Heart left ventricle (tissue), 16 donors: ENCODE measurements around the gene SYCP2L. TPM values are rescaled to one million over a fixed set of nuclear protein-coding genes. Genes with fewer than 3 reads are reported as not detected.

Source experiments
- ATAC-seq, 4 donors: fragments of 200-7000 bp; cut with Tn5 transposase; one replicate each; pipeline ENCODE4 v1.9.1; 2020 to 2022; ENCODE audit warnings: moderate library complexity in 4 of 4, mild to moderate bottlenecking in 3 of 4, moderate number of reproducible peaks in 1 of 4
- DNase-seq, 5 donors: peaks; one replicate each; pipeline ENCODE4 v3.0.0-alpha.2; 2020
- H3K27ac ChIP-seq, 12 donors: fragments of 200-600 bp; sonication (generic) in 4 of 12; one replicate each; pipeline versions ENCODE4 v1.5.0 to v1.8.0; 2016 to 2022; ENCODE audit warnings: mild to moderate bottlenecking in 2 of 12
- H3K27me3 ChIP-seq, 9 donors: fragments of 200-600 bp; sonication (generic) in 2 of 9; one replicate each; pipeline versions ENCODE4 v1.5.1 to v1.8.0; 2016 to 2022; ENCODE audit warnings: mild to moderate bottlenecking in 3 of 9
- H3K36me3 ChIP-seq, 9 donors: fragments of 200-600 bp; sonication (generic) in 2 of 9; one replicate each; pipeline versions ENCODE4 v1.5.0 to v1.8.0; 2018 to 2022; ENCODE audit warnings: mild to moderate bottlenecking in 2 of 9
- H3K4me1 ChIP-seq, 12 donors: fragments of 200-600 bp; sonication (generic) in 4 of 12; one replicate each; pipeline versions ENCODE4 v1.5.0 to v1.8.0; 2016 to 2022; ENCODE audit warnings: mild to moderate bottlenecking in 3 of 12
- H3K4me3 ChIP-seq, 12 donors: fragments of 200-600 bp; sonication (generic) in 4 of 12; one replicate each; pipeline versions ENCODE4 v1.5.0 to v1.8.0; 2017 to 2022; ENCODE audit warnings: mild to moderate bottlenecking in 9 of 12, moderate library complexity in 4 of 12
- H3K9me3 ChIP-seq, 12 donors: fragments of 200-600 bp; sonication (generic) in 4 of 12; one replicate each; pipeline versions ENCODE4 v1.5.0 to v1.8.0; 2016 to 2022; ENCODE audit warnings: mild to moderate bottlenecking in 1 of 12
- CTCF ChIP-seq, 12 donors: fragments of 200-600 bp; sonication (generic) in 4 of 12; IDR thresholded peaks; one replicate each; pipeline versions ENCODE4 v1.5.0 to v1.8.0; 2018 to 2022; ENCODE audit warnings: antibody characterized with exemption in 12 of 12, mild to moderate bottlenecking in 5 of 12
- POLR2A ChIP-seq, 2 donors: fragments of 450-650 bp; IDR thresholded peaks; one replicate each; pipeline ENCODE4 v1.6.1; 2017; ENCODE audit warnings: antibody characterized with exemption in 2 of 2, mild to moderate bottlenecking in 2 of 2, moderate library complexity in 2 of 2
- WGBS, 4 donors: extraction: QIAGEN DNeasy Blood & Tissue Kit in 2 of 4; methylation state at CpG; one replicate each; pipeline versions ENCODE4 v1.1.5 to v1.1.7; 2013 to 2018; 5-methylcytosine and 5-hydroxymethylcytosine counted together
- intact Hi-C, 10 donors: fragments of 100-400 bp; cut with DNase I; formaldehyde crosslinking; loops; one replicate each; pipeline versions ENCODE4 v1.11.1 to v1.14.2; 2022
- polyA plus RNA-seq, 2 donors: library from polyadenylated mRNA; stranded (reverse); fragments of 200-250 nt; gene quantifications; one replicate each; pipeline ENCODE4 v1.2.3, GENCODE V29; 2013
- total RNA-seq, 9 donors: library from RNA; depleted of rRNA in 2 of 9; stranded (reverse); fragments of >200 nt in 2 of 9; fragmentation: NEBNext Ultra II Directional in 3 of 9; extraction: Animal tissue kit (Norgen Biotek cat#: 25700) in 3 of 9; gene quantifications; one replicate each; pipeline versions ENCODE4 v1.1.0 to v1.2.4, GENCODE V29; 2016 to 2023
- donor health status: ischemic (EF 13 %, LVEDD 7.1; RV severe dilation, severe dysfunction).
- donor health status: healthy with polysubstance abuse.
- donor health status: DM: no; HTN: yes; CAD: no.
- donor health status: DM: no; HTN: no; CAD: no.
- donor health status: ischemic (EF 25% LVEDD 6.9; RV normal size, moderate dysfunction).
- donor health status: ischemic (EF 25% LVEDD 5.7; RV mildly dilated, moderate dysfunction).
- donor health status: healthy.
- donor health status: DM: yes; HTN: yes; CAD: no.
- donor health status: ischemic (EF 35%, LVEDD 5.7; RV mildly dilated, moderate dysfunction).
- donor health status: nonischemic (EF 11% LVEDD 7.7; RV severe dilation, severe dysfunction).
- donor health status: DM: yes; HTN: yes; CAD: no.
- donor health status: PGD.
- donor health status: ischemic (EF 29% LVEDD 5.4; RV normal size, mild dysfunction).
- donor health status: nonischemic (EF 23%, LVEDD 6.1; RV moderate dilation, normal function).

The SYCP2L gene
- total and polyA plus RNA-seq, 11 donors: 0.10 to 1.3 (median 0.50) TPM; not detected in 1

GRCh38 chr6:10961837-10962236 is 75.0 kb downstream of the SYCP2L start:
- H3K4me1 ChIP-seq: peaks cover 0 to 12% (median 0%) of the 10 kb centered on the region in 12 donors
- no peak overlapping the region for H3K27ac ChIP-seq
- DNase-seq (no peak), ATAC-seq (no peak)
- H3K9me3 ChIP-seq: peaks cover 0 to 16% (median 6%) of the 10 kb centered on the region in 12 donors
- H3K36me3 ChIP-seq: peaks cover 0 to 4% (median 0%) of the 10 kb centered on the region in 9 donors
- intact Hi-C loops: loop anchor here in 1 of 10 donors (5.0 kb wide), 1 partner anchor 45 kb away; no protein-coding TSS in a partner anchor
- no peaks in the 10 kb centered on the region for H3K27me3 ChIP-seq
- TF ChIP-seq CTCF (IDR thresholded peaks at IDR 0.05) (no peak), POLR2A (IDR thresholded peaks at IDR 0.05) (no peak)
- WGBS, 4 donors: 69 to 83% (median 79%) methylated on average over 3 of the region's 3 CpGs
- no peak overlapping the region for H3K4me3 ChIP-seq

DNA sequence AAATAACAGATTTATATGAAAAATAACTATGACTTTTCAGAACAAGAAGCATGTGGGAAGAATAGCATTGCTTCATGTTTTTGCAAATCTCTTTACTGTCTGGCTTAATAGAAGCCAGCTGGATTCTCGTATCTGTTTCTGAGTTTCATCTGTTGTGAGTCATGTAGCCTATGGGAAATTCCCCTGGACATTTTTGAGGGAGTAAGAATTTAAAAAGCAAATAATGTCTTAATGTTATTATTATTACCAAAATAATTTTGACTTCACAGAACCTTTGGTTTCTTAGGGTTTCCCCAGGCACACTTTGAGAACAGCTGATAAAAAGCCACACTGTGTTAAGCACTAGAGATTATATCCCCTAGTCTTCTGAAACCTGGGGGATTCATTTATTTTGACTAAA is 75.8 kb downstream of the SYCP2L start:
- TF ChIP-seq CTCF (IDR thresholded peaks at IDR 0.05) (no peak), POLR2A (IDR thresholded peaks at IDR 0.05) (no peak)
- Histone ChIP-seq H3K9me3 (peaks cover 0 to 22% (median 6%) of the 10 kb centered on the region in 12 donors), H3K27ac (no peak overlapping the region), H3K4me1 (peaks cover 0 to 12% (median 0%) of the 10 kb centered on the region in 12 donors), H3K4me3 (no peak overlapping the region), H3K36me3 (peaks cover 0 to 4% (median 0%) of the 10 kb centered on the region in 9 donors), H3K27me3 (no peaks in the 10 kb centered on the region)
- DNase-seq: no peak
- intact Hi-C loops: loop anchor here in 1 of 10 donors (5.0 kb wide), 1 partner anchor 45 kb away; no protein-coding TSS in a partner anchor
- 61 to 69% (median 65%) methylated on average over 1 of the region's 1 CpG for WGBS, 4 donors
- ATAC-seq: peak in 1 of 4 donors; percentile 50

DNA sequence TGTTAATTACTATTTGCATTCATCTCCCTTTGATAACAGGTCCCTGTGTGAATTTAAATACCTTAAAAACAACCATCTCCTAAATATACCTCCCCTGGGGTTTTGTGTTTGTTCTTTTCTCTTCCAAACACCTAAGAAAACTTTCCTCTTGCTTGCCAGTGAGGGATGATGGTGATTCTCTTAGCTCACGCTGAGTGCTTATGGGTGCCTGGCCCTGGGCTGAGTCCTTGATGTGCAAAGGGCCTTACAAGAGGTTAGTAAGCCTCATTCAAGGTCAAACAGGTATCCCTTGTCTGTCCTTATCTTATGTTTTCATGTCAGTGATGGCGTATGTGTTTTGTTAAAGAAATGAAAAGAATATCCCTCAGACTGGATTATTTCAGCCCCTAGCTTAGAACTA is 76.3 kb downstream of the SYCP2L start:
- no peak for TF ChIP-seq POLR2A (IDR thresholded peaks at IDR 0.05)
- no peak for TF ChIP-seq CTCF (IDR thresholded peaks at IDR 0.05)
- Histone ChIP-seq H3K9me3 (peaks cover 0 to 23% (median 6%) of the 10 kb centered on the region in 12 donors), H3K27ac (no peak overlapping the region), H3K36me3 (peaks cover 0 to 4% (median 0%) of the 10 kb centered on the region in 9 donors), H3K4me3 (no peak overlapping the region), H3K4me1 (peaks cover 0 to 12% (median 0%) of the 10 kb centered on the region in 12 donors), H3K27me3 (no peaks in the 10 kb centered on the region)
- ATAC-seq (no peak), DNase-seq (no peak)
- 45 to 74% (median 64%) methylated on average over 2 of the region's 2 CpGs for WGBS, 4 donors
- intact Hi-C loops: loop anchor here in 1 of 10 donors (5.0 kb wide), 1 partner anchor 44 kb away; no protein-coding TSS in a partner anchor

- intact Hi-C loops: loop anchor here in 1 of 10 donors (5.0 kb wide), 1 partner anchor 43 kb away; no protein-coding TSS in a partner anchor
- TF ChIP-seq CTCF (IDR thresholded peaks at IDR 0.05) (no peak), POLR2A (IDR thresholded peaks at IDR 0.05) (no peak)
- Histone ChIP-seq H3K9me3 (peaks cover 0 to 23% (median 6%) of the 10 kb centered on the region in 12 donors), H3K27me3 (no peaks in the 10 kb centered on the region), H3K4me1 (peaks cover 0 to 12% (median 0%) of the 10 kb centered on the region in 12 donors), H3K36me3 (peaks cover 0 to 4% (median 0%) of the 10 kb centered on the region in 9 donors), H3K27ac (no peak overlapping the region), H3K4me3 (no peak overlapping the region)
- no peak for ATAC-seq
- DNase-seq: no peak
- WGBS, 4 donors: 66 to 88% (median 84%) methylated on average over 1 of the region's 1 CpG
Measured at GRCh38 chr6:10964684-10965083, 77.8 kb downstream of the SYCP2L start.
